Peyer's patch (tissue), 4 donors: Measurements from ENCODE around the gene SERHL2. TPM values are rescaled to one million over a fixed set of nuclear protein-coding genes. Genes with fewer than 3 reads are reported as not detected.
"Not testable (repeated sequence)": the region's sequence is repeated elsewhere in the genome, so short reads cannot be mapped to it uniquely, and the experiment has no call there.

Source experiments
- DNase-seq, 3 donors: peaks; one replicate each; pipeline ENCODE4 v3.0.0-alpha.2; 2017 to 2019
- H3K27ac ChIP-seq, 4 donors: fragments of 200-600 bp; sonication (generic); one replicate each; pipeline ENCODE4 v1.5.1; 2016 to 2019
- H3K27me3 ChIP-seq, 2 donors: fragments of 200-600 bp; sonication (generic); one replicate each; pipeline ENCODE4 v1.5.1; 2019
- H3K36me3 ChIP-seq, 3 donors: fragments of 200-600 bp; sonication (generic); one replicate each; pipeline ENCODE4 v1.5.1; 2016 to 2019
- H3K4me1 ChIP-seq, 4 donors: fragments of 200-600 bp; sonication (generic); one replicate each; pipeline ENCODE4 v1.5.1; 2016 to 2019
- H3K4me3 ChIP-seq, 4 donors: fragments of 200-600 bp; sonication (generic); 1 replicate in 3 of 4; 2 replicates in 1 of 4; pipeline ENCODE4 v1.5.1; 2016 to 2019; ENCODE audit warnings: mild to moderate bottlenecking in 1 of 4
- H3K9me3 ChIP-seq, 4 donors: fragments of 200-600 bp; sonication (generic); one replicate each; pipeline ENCODE4 v1.5.1; 2016 to 2019; ENCODE audit warnings: mild to moderate bottlenecking in 1 of 4
- CTCF ChIP-seq, 6 experiments: fragments of 450-650 bp in 4 of 6; fragments of 200-600 bp in 2 of 6; sonication (generic) in 1 of 6; IDR thresholded peaks; one replicate each; pipeline ENCODE4 v1.5.1; 2017 to 2019; ENCODE audit warnings: antibody characterized with exemption in 6 of 6, mild to moderate bottlenecking in 3 of 6, moderate library complexity in 1 of 6
- POLR2A ChIP-seq, 2 donors: fragments of 450-650 bp; IDR thresholded peaks; one replicate each; pipeline ENCODE4 v1.5.1; 2017; ENCODE audit warnings: antibody characterized with exemption in 2 of 2, mild to moderate bottlenecking in 2 of 2, moderate library complexity in 2 of 2
- total RNA-seq, 4 donors: library from RNA; depleted of rRNA; stranded (reverse); fragments of >200 nt; gene quantifications; one replicate each; pipeline ENCODE4 v1.1.0, GENCODE V29; 2016

The SERHL2 gene
- 10 to 100 TPM in 1 of 4 donors, 1 to 10 TPM in 2, not detected in 1; 1.7 to 11.6 (median 3.2) TPM for total RNA-seq

GRCh38 chr22:42553475-42554361 is at the start of gene SERHL2:
Gene SERHL2, plus strand, starts transcription at chr22:42553956. Its CDS starts 65 bp downstream, at chr22:42554021.
- Histone ChIP-seq H3K4me3 (peak within 1 kb of the TSS; percentile 50 to 67 (median 58)), H3K27ac (peak within 1 kb of the TSS in 3 of 4 donors; percentile 14 to 74 (median 70)), H3K4me1 (peaks cover 0 to 12% (median 9%) of the 10 kb centered on the region in 4 donors), H3K36me3 (no peaks in the 10 kb centered on the region), H3K9me3 (no peaks in the 10 kb centered on the region), H3K27me3 (no peaks in the 10 kb centered on the region)
- peak; percentile 93 to 96 (median 94) for DNase-seq
- TF ChIP-seq POLR2A (IDR thresholded peaks at IDR 0.05) (peak; percentile 23 to 64), CTCF (IDR thresholded peaks at IDR 0.05) (no peak)

- H3K27me3 ChIP-seq, H3K4me1 ChIP-seq, DNase-seq, H3K9me3 ChIP-seq, H3K4me3 ChIP-seq, H3K27ac ChIP-seq: not testable (repeated sequence)
- peaks cover 0 to 11% (median 0%) of the 10 kb centered on the region in 3 donors for H3K36me3 ChIP-seq
These were observed 45.3 kb upstream of the SERHL2 start for GRCh38 chr22:42508327-42508974.

GRCh38 chr22:42508975-42509364 is 44.8 kb upstream of the SERHL2 start:
- not testable (repeated sequence) for H3K4me1 ChIP-seq, H3K27me3 ChIP-seq, H3K4me3 ChIP-seq, H3K27ac ChIP-seq, H3K9me3 ChIP-seq, DNase-seq
- peaks cover 0 to 15% (median 0%) of the 10 kb centered on the region in 3 donors for H3K36me3 ChIP-seq

- Histone ChIP-seq H3K9me3 (no peaks in the 10 kb centered on the region), H3K27ac (no peak overlapping the region), H3K4me1 (peaks cover 0 to 5% (median 0%) of the 10 kb centered on the region in 4 donors), H3K36me3 (peaks cover 0 to 21% (median 0%) of the 10 kb centered on the region in 3 donors), H3K27me3 (no peaks in the 10 kb centered on the region), H3K4me3 (no peak overlapping the region)
- TF ChIP-seq POLR2A (IDR thresholded peaks at IDR 0.05) (no peak), CTCF (IDR thresholded peaks at IDR 0.05) (no peak)
- no peak for DNase-seq
These were observed 44.2 kb upstream of the SERHL2 start for GRCh38 chr22:42509548-42509947.

GRCh38 chr22:42511401-42511891 is 42.3 kb upstream of the SERHL2 start:
- H3K9me3 ChIP-seq = no peaks in the 10 kb centered on the region
- H3K27ac ChIP-seq = no peak overlapping the region
- TF ChIP-seq CTCF (IDR thresholded peaks at IDR 0.05) (no peak), POLR2A (IDR thresholded peaks at IDR 0.05) (no peak)
- peak in 2 of 3 donors; percentile 50 to 59 for DNase-seq
- H3K36me3 ChIP-seq = peaks cover 0 to 38% (median 0%) of the 10 kb centered on the region in 3 donors
- H3K4me1 ChIP-seq = peaks cover 0 to 5% (median 0%) of the 10 kb centered on the region in 4 donors
- H3K27me3 ChIP-seq = no peaks in the 10 kb centered on the region
- H3K4me3 ChIP-seq = no peak overlapping the region

- not testable (repeated sequence) for H3K4me1 ChIP-seq, H3K27ac ChIP-seq, H3K4me3 ChIP-seq, H3K9me3 ChIP-seq, H3K27me3 ChIP-seq, DNase-seq
- H3K36me3 ChIP-seq = peaks cover 0 to 46% (median 0%) of the 10 kb centered on the region in 3 donors
- TF ChIP-seq CTCF (IDR thresholded peaks at IDR 0.05) = peak in 3 of 6 experiments; percentile 31 to 43 (median 40)
These were observed 41.3 kb upstream of the SERHL2 start for GRCh38 chr22:42512273-42512990.

- H3K27ac ChIP-seq, H3K9me3 ChIP-seq, DNase-seq, H3K4me3 ChIP-seq, H3K27me3 ChIP-seq: not testable (repeated sequence)
- Histone ChIP-seq H3K36me3 (peaks cover 0 to 51% (median 0%) of the 10 kb centered on the region in 3 donors), H3K4me1 (peaks cover 0 to 14% (median 0%) of the 10 kb centered on the region in 4 donors)
These were observed 39.4 kb upstream of the SERHL2 start for GRCh38 chr22:42514331-42514730.

- H3K4me3 ChIP-seq, DNase-seq, H3K27me3 ChIP-seq, H3K27ac ChIP-seq, H3K9me3 ChIP-seq: not testable (repeated sequence)
- peaks cover 0 to 18% (median 0%) of the 10 kb centered on the region in 4 donors for H3K4me1 ChIP-seq
- peaks cover 0 to 51% (median 0%) of the 10 kb centered on the region in 3 donors for H3K36me3 ChIP-seq
These were observed 38.5 kb upstream of the SERHL2 start for GRCh38 chr22:42515304-42515703.
